SK-N-SH (cell line): ENCODE results near the gene OLFML2A. TPM values are rescaled to one million over a fixed set of nuclear protein-coding genes. Genes with fewer than 3 reads are reported as not detected.

ENCODE experiments used
- CTCF ChIA-PET: fragments of 300-600, 350-600 bp; formaldehyde crosslinking; extraction: SDS; loops from one replicate; lab custom pipeline; 2021; lab: Yijun Ruan, JAX
- POLR2A ChIA-PET: fragments of 350-600 bp; sonication (Branson Sonifier 250); formaldehyde crosslinking; extraction: SDS; loops from one replicate; lab custom pipeline; 2020; ENCODE audit warnings: antibody characterized with exemption, inconsistent platforms; lab: Yijun Ruan, JAX
- DNase-seq: peaks from one replicate; pipeline ENCODE4 v3.0.0; 2012
- H2AFZ ChIP-seq: fragments of 200-600 bp; sonication (generic); 2 replicates; pipeline ENCODE4 v1.8.1; 2016; ENCODE audit warnings: antibody characterized with exemption, mild to moderate bottlenecking, low read depth
- H3F3A ChIP-seq: fragments of 200-600 bp; sonication (generic); replicated peaks from 2 replicates; pipeline ENCODE3; 2016; ENCODE audit warnings: antibody characterized with exemption, mild to moderate bottlenecking; ENCODE audit not compliant: insufficient read depth
- H3K27ac ChIP-seq, 2 experiments: fragments of 200-500 bp in 1 of 2; fragments of 200-600 bp in 1 of 2; sonication (Bioruptor generic) in 1 of 2; sonication (generic), shearing (Covaris generic) in 1 of 2; 2 replicates each; pipeline versions ENCODE4 v1.5.1 to v1.6.1; 2014 to 2016; ENCODE audit warnings: low read depth in 2 of 2, inconsistent platforms in 1 of 2, low read length in 1 of 2, mild to moderate bottlenecking in 1 of 2, mixed read lengths in 1 of 2
- H3K27me3 ChIP-seq: fragments of 200-600 bp; sonication (generic), shearing (Covaris generic); 2 replicates; pipeline ENCODE4 v1.6.1; 2016; ENCODE audit warnings: mixed run types; ENCODE audit not compliant: insufficient read depth
- H3K36me3 ChIP-seq, 2 experiments: fragments of 200-500 bp in 1 of 2; fragments of 200-600 bp in 1 of 2; sonication (Bioruptor generic) in 1 of 2; sonication (generic) in 1 of 2; replicated peaks in 1 of 2; 2 replicates each; pipeline versions ENCODE3 to v1.5.1; 2014 to 2016; ENCODE audit warnings: low read length in 1 of 2, mild to moderate bottlenecking in 1 of 2; ENCODE audit not compliant: insufficient read depth in 2 of 2, control insufficient read depth in 1 of 2
- H3K4me1 ChIP-seq, 2 experiments: fragments of 200-500 bp in 1 of 2; fragments of 200-600 bp in 1 of 2; sonication (Bioruptor generic) in 1 of 2; sonication (generic), shearing (Covaris generic) in 1 of 2; 2 replicates each; pipeline versions ENCODE4 v1.5.1 to v1.6.1; 2014 to 2016; ENCODE audit warnings: low read depth in 1 of 2, low read length in 1 of 2, mixed run types in 1 of 2; ENCODE audit not compliant: insufficient read depth in 2 of 2, control insufficient read depth in 1 of 2
- H3K4me2 ChIP-seq: fragments of 200-600 bp; sonication (generic), shearing (Covaris generic); 2 replicates; pipeline ENCODE4 v1.6.1; 2017; ENCODE audit warnings: mixed run types
- H3K4me3 ChIP-seq, 2 experiments: fragments of 200-500 bp in 1 of 2; fragments of 200-600 bp in 1 of 2; sonication (Bioruptor generic) in 1 of 2; sonication (generic), shearing (Covaris generic) in 1 of 2; 2 replicates each; pipeline versions ENCODE4 v1.5.1 to v1.8.1; 2014 to 2016; ENCODE audit warnings: low read depth in 2 of 2, inconsistent platforms in 1 of 2, low read length in 1 of 2, mild to moderate bottlenecking in 1 of 2, mixed read lengths in 1 of 2, moderate library complexity in 1 of 2
- H3K79me2 ChIP-seq: fragments of 200-600 bp; sonication (generic); 2 replicates; pipeline ENCODE4 v1.8.1; 2017; ENCODE audit warnings: mild to moderate bottlenecking; ENCODE audit not compliant: insufficient read depth
- H3K9ac ChIP-seq: fragments of 200-600 bp; sonication (generic); 2 replicates; pipeline ENCODE4 v1.6.1; 2017; ENCODE audit warnings: mixed run types
- H3K9me2 ChIP-seq: fragments of 200-600 bp; sonication (generic); 2 replicates; pipeline ENCODE4 v1.6.1; 2017; ENCODE audit warnings: mixed run types
- H3K9me3 ChIP-seq: fragments of 200-600 bp; sonication (generic); 2 replicates; pipeline ENCODE4 v1.6.1; 2017; ENCODE audit warnings: mixed run types, mild to moderate bottlenecking, moderate library complexity
- H4K20me1 ChIP-seq: fragments of 200-600 bp; sonication (generic); 2 replicates; pipeline ENCODE4 v1.6.1; 2017; ENCODE audit warnings: mild to moderate bottlenecking, mixed run types; ENCODE audit not compliant: insufficient read depth
- EP300 ChIP-seq, 2 experiments: IDR thresholded peaks; 2 replicates each; pipeline versions ENCODE4 v1.4.0 to v1.6.1; 2012; ENCODE audit warnings: borderline replicate concordance in 1 of 2, low read depth in 1 of 2, low read length in 1 of 2
- EZH2phosphoT487 ChIP-seq: fragments of 200-600 bp; sonication (generic); IDR thresholded peaks from 2 replicates; pipeline ENCODE4 v1.6.1; 2017; ENCODE audit warnings: low read depth, mixed run types, mild to moderate bottlenecking, antibody characterized with exemption, moderate library complexity, borderline replicate concordance
- FOSL2 ChIP-seq: IDR thresholded peaks from 2 replicates; pipeline ENCODE4 v1.4.0; 2012; ENCODE audit warnings: low read depth, mild to moderate bottlenecking, moderate library complexity, borderline replicate concordance
- FOXJ3 ChIP-seq: sonication (generic); formaldehyde crosslinking; IDR thresholded peaks from 2 replicates; pipeline ENCODE4 v1.5.1; 2020; ENCODE audit warnings: mild to moderate bottlenecking, missing genetic modification reagents
- FOXM1 ChIP-seq: IDR thresholded peaks from 2 replicates; pipeline ENCODE4 v1.4.0; 2012; ENCODE audit warnings: low read depth, mild to moderate bottlenecking
- GATA2 ChIP-seq: sonication (generic); formaldehyde crosslinking; IDR thresholded peaks from 2 replicates; pipeline ENCODE4 v1.5.0; 2020; ENCODE audit warnings: mild to moderate bottlenecking, missing genetic modification reagents
- JUND ChIP-seq: IDR thresholded peaks from 2 replicates; pipeline ENCODE4 v1.4.0; 2012
- MAX ChIP-seq: IDR thresholded peaks from 2 replicates; pipeline ENCODE4 v1.4.0; 2012; ENCODE audit warnings: low read depth
- NFIC ChIP-seq: IDR thresholded peaks from 2 replicates; pipeline ENCODE4 v1.4.0; 2012; ENCODE audit warnings: borderline replicate concordance
- POLR2AphosphoS5 ChIP-seq: IDR thresholded peaks from 2 replicates; pipeline ENCODE4 v1.6.1; 2012; ENCODE audit warnings: low read depth, low read length
- RAD21 ChIP-seq: IDR thresholded peaks from 2 replicates; pipeline ENCODE4 v1.6.1; 2012; ENCODE audit warnings: mild to moderate bottlenecking, low read length
- REST ChIP-seq: IDR thresholded peaks from 2 replicates; pipeline ENCODE4 v1.6.1; 2012; ENCODE audit warnings: mild to moderate bottlenecking, low read depth, low read length, moderate library complexity
- RFX5 ChIP-seq: IDR thresholded peaks from 2 replicates; pipeline ENCODE4 v1.6.1; 2012; ENCODE audit warnings: mild to moderate bottlenecking, improper control_type of control experiment, low read length
- RXRA ChIP-seq: IDR thresholded peaks from 2 replicates; pipeline ENCODE4 v1.4.0; 2012; ENCODE audit warnings: low read depth, mild to moderate bottlenecking, borderline replicate concordance
- TCF12 ChIP-seq: IDR thresholded peaks from 2 replicates; pipeline ENCODE4 v1.4.0; 2012
- TEAD4 ChIP-seq: IDR thresholded peaks from 2 replicates; pipeline ENCODE4 v1.4.0; 2012; ENCODE audit warnings: mild to moderate bottlenecking, borderline replicate concordance; ENCODE audit not compliant: insufficient read depth
- YY1 ChIP-seq: IDR thresholded peaks from 2 replicates; pipeline ENCODE4 v1.4.0; 2012; ENCODE audit warnings: low read depth, mild to moderate bottlenecking
- WGBS: methylation state at CpG from one replicate; pipeline ENCODE4 v1.1.6; 2017; ENCODE audit warnings: low lambda C conversion rate; 5-methylcytosine and 5-hydroxymethylcytosine counted together
- polyA plus RNA-seq, 3 experiments: library from polyadenylated mRNA; depleted of rRNA; stranded (reverse); fragments of >200 nt; gene quantifications; 2 replicates each; pipeline ENCODE4 v1.2.3, GENCODE V29; 2012
- TF ChIP-seq, protein P1 (sequence below): fragments of 200-600 bp; sonication (generic); IDR thresholded peaks from 2 replicates; pipeline ENCODE4 v1.6.1; 2017; ENCODE audit warnings: antibody characterized with exemption, mild to moderate bottlenecking, moderate library complexity
- TF ChIP-seq, protein P2 (sequence below): IDR thresholded peaks from 2 replicates; pipeline ENCODE4 v1.4.0; 2012; ENCODE audit warnings: low read depth, borderline replicate concordance

Gene OLFML2A
- polyA plus RNA-seq, 1 of the 3 experiments (the other 2 are of a cell fraction): 7.7 TPM

GRCh38 chr9:124805186-124805585 is 28.3 kb downstream of the OLFML2A start:
- H4K20me1 ChIP-seq: no peaks in the 10 kb centered on the region
- H3K27me3 ChIP-seq: no peaks in the 10 kb centered on the region
- H3K9me3 ChIP-seq: no peaks in the 10 kb centered on the region
- DNase-seq: no peak
- H3K4me2 ChIP-seq: no peak overlapping the region
- H2AFZ ChIP-seq: no peak overlapping the region
- H3K79me2 ChIP-seq: no peaks in the 10 kb centered on the region
- no peaks in the 10 kb centered on the region for H3K36me3 ChIP-seq
- no peaks in the 10 kb centered on the region for H3K9me2 ChIP-seq
- POLR2A ChIA-PET: no interaction called here
- H3K4me3 ChIP-seq: no peak overlapping the region
- no peak overlapping the region for H3K9ac ChIP-seq
- no peaks in the 10 kb centered on the region; a peak in 1 of 4 replicates for H3K4me1 ChIP-seq
- CTCF ChIA-PET: interaction anchor here (20.5 kb wide), 1 partner anchor 48 kb away, joined by 215 read pairs; the partner anchor contains the start of gene WDR38
- no peaks in the 10 kb centered on the region for H3F3A ChIP-seq
- TF ChIP-seq RAD21 (no peak), EZH2phosphoT487 (no peak), JUND (no peak), TCF12 (no peak), RFX5 (no peak), GATA2 (CRISPR knock-in tag) (no peak), FOXJ3 (CRISPR knock-in tag) (no peak), TEAD4 (no peak), NFIC (no peak), FOSL2 (no peak)
- TF ChIP-seq, protein P1, sequence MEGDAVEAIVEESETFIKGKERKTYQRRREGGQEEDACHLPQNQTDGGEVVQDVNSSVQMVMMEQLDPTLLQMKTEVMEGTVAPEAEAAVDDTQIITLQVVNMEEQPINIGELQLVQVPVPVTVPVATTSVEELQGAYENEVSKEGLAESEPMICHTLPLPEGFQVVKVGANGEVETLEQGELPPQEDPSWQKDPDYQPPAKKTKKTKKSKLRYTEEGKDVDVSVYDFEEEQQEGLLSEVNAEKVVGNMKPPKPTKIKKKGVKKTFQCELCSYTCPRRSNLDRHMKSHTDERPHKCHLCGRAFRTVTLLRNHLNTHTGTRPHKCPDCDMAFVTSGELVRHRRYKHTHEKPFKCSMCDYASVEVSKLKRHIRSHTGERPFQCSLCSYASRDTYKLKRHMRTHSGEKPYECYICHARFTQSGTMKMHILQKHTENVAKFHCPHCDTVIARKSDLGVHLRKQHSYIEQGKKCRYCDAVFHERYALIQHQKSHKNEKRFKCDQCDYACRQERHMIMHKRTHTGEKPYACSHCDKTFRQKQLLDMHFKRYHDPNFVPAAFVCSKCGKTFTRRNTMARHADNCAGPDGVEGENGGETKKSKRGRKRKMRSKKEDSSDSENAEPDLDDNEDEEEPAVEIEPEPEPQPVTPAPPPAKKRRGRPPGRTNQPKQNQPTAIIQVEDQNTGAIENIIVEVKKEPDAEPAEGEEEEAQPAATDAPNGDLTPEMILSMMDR: no peak
- H3K27ac ChIP-seq: no peak overlapping the region
- 79% methylated on average over 4 of the region's 4 CpGs for WGBS

- Histone ChIP-seq H3K4me2 (no peak overlapping the region), H3K9me2 (no peaks in the 10 kb centered on the region), H3K27ac (no peak overlapping the region), H3K4me3 (no peak overlapping the region), H3K4me1 (peaks cover 0 to 23% of the 10 kb centered on the region in 2 experiments; a peak in 3 of 4 replicates), H2AFZ (no peak overlapping the region), H4K20me1 (no peaks in the 10 kb centered on the region), H3K36me3 (no peaks in the 10 kb centered on the region), H3K9me3 (no peaks in the 10 kb centered on the region), H3K9ac (no peak overlapping the region), H3K79me2 (no peaks in the 10 kb centered on the region), H3K27me3 (no peaks in the 10 kb centered on the region), H3F3A (peaks cover 21% of the 10 kb centered on the region)
- TF ChIP-seq RXRA (no peak), EP300 (IDR thresholded peaks at IDR 0.05; ENCODE audit: borderline replicate concordance in 1 of 2, low read depth in 1 of 2, low read length in 1 of 2) (no peak), NFIC (no peak), JUND (no peak), FOXM1 (no peak), YY1 (no peak), MAX (no peak), POLR2AphosphoS5 (no peak), REST (no peak), EZH2phosphoT487 (no peak)
- TF ChIP-seq, protein P2, sequence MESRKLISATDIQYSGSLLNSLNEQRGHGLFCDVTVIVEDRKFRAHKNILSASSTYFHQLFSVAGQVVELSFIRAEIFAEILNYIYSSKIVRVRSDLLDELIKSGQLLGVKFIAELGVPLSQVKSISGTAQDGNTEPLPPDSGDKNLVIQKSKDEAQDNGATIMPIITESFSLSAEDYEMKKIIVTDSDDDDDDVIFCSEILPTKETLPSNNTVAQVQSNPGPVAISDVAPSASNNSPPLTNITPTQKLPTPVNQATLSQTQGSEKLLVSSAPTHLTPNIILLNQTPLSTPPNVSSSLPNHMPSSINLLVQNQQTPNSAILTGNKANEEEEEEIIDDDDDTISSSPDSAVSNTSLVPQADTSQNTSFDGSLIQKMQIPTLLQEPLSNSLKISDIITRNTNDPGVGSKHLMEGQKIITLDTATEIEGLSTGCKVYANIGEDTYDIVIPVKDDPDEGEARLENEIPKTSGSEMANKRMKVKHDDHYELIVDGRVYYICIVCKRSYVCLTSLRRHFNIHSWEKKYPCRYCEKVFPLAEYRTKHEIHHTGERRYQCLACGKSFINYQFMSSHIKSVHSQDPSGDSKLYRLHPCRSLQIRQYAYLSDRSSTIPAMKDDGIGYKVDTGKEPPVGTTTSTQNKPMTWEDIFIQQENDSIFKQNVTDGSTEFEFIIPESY: no peak
- ChIA-PET CTCF (interaction anchor here (0.7 to 3.6 kb wide), 7 partner anchors 10 to 45 kb away, joined by 3 to 20 read pairs (median 4); partner anchors contain the start of genes NR6A1 and WDR38), POLR2A (no interaction called here)
- 95% methylated on average over 9 of the region's 12 CpGs for WGBS
- DNase-seq: peak; percentile 27
These were observed 31.5 kb downstream of the OLFML2A start for GRCh38 chr9:124808246-124808956.
